ENCODE measurements around the gene CBR3.
"Not testable (repeated sequence)": the region's sequence is repeated elsewhere in the genome, so short reads cannot be mapped to it uniquely, and the experiment has no call there.

The CBR3 gene

DNA sequence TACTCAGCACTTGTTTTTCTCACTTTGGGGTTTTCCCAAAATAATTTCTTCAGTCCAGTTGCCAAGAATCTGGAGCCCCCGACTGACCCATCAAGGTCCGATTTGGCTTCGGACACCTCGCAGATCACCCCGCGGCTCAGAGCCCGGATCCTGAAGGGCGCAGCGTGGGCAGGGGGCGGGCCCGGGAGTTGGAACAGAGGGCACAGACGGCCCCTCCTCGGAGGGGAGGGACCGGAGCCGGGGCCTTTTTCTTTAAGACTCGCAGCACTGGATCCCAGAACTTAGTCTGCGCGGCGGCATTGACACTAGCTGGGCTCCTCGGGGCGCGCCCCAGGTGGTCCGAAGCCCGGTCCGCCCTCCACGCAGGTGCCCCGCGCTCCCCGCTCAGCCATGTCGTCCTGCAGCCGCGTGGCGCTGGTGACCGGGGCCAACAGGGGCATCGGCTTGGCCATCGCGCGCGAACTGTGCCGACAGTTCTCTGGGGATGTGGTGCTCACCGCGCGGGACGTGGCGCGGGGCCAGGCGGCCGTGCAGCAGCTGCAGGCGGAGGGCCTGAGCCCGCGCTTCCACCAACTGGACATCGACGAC, at the start of gene CBR3:
CBR3 (plus strand) TSS at position 277 of the 588 bp plus-strand sequence; CDS start at position 391, 114 bp downstream.
- Mint-ChIP-seq H3K27me3 (no peaks in the 10 kb centered on the region), H3K9me3 (no peaks in the 10 kb centered on the region), H3K4me1 (ENCODE audit: low read depth) (peaks cover 31% of the 10 kb centered on the region), H3K4me3 (peak within 1 kb of the TSS; percentile 86), H3K36me3 (ENCODE audit: low read depth) (no peaks in the 10 kb centered on the region), H3K27ac (peak within 1 kb of the TSS; percentile 68)

GRCh38 chr21:36087362-36088138, 47.3 kb upstream of the CBR3 start:
- H3K27ac Mint-ChIP-seq, result no peak overlapping the region
- no peaks in the 10 kb centered on the region for H3K9me3 Mint-ChIP-seq
- H3K4me1 Mint-ChIP-seq (ENCODE audit: low read depth), result no peaks in the 10 kb centered on the region
- no peaks in the 10 kb centered on the region for H3K27me3 Mint-ChIP-seq
- H3K36me3 Mint-ChIP-seq (ENCODE audit: low read depth), result no peaks in the 10 kb centered on the region
- H3K4me3 Mint-ChIP-seq, result no peak overlapping the region

- H3K27me3 Mint-ChIP-seq, result peaks cover 6% of the 10 kb centered on the region
- H3K27ac Mint-ChIP-seq, result no peak overlapping the region
- no peak overlapping the region for H3K4me3 Mint-ChIP-seq
- no peaks in the 10 kb centered on the region for H3K4me1 Mint-ChIP-seq (ENCODE audit: low read depth)
- peaks cover 8% of the 10 kb centered on the region for H3K36me3 Mint-ChIP-seq (ENCODE audit: low read depth)
- H3K9me3 Mint-ChIP-seq, result peaks cover 7% of the 10 kb centered on the region
Observed at GRCh38 chr21:36089946-36090345, 44.9 kb upstream of the CBR3 start.

GRCh38 chr21:36092681-36093080, 42.2 kb upstream of the CBR3 start:
- peaks cover 2% of the 10 kb centered on the region for H3K4me1 Mint-ChIP-seq (ENCODE audit: low read depth)
- H3K27me3 Mint-ChIP-seq, result peaks cover 6% of the 10 kb centered on the region
- H3K36me3 Mint-ChIP-seq (ENCODE audit: low read depth), result peaks cover 8% of the 10 kb centered on the region
- peaks cover 7% of the 10 kb centered on the region for H3K9me3 Mint-ChIP-seq
- H3K27ac Mint-ChIP-seq, result no peak overlapping the region
- no peak overlapping the region for H3K4me3 Mint-ChIP-seq

GRCh38 chr21:36093512-36093911, 41.4 kb upstream of the CBR3 start:
- Mint-ChIP-seq H3K4me3 (no peak overlapping the region), H3K36me3 (ENCODE audit: low read depth) (peaks cover 8% of the 10 kb centered on the region), H3K27me3 (peaks cover 6% of the 10 kb centered on the region), H3K9me3 (peaks cover 7% of the 10 kb centered on the region), H3K27ac (peak overlapping the region; percentile 28), H3K4me1 (ENCODE audit: low read depth) (peaks cover 7% of the 10 kb centered on the region)

- no peak overlapping the region for H3K27ac Mint-ChIP-seq
- H3K36me3 Mint-ChIP-seq (ENCODE audit: low read depth), result peaks cover 8% of the 10 kb centered on the region
- H3K4me3 Mint-ChIP-seq, result no peak overlapping the region
- H3K27me3 Mint-ChIP-seq, result peaks cover 6% of the 10 kb centered on the region
- peaks cover 7% of the 10 kb centered on the region for H3K9me3 Mint-ChIP-seq
- H3K4me1 Mint-ChIP-seq (ENCODE audit: low read depth), result peaks cover 7% of the 10 kb centered on the region
Observed at GRCh38 chr21:36096398-36097290, 38.2 kb upstream of the CBR3 start.

- Mint-ChIP-seq H3K27me3 (peaks cover 6% of the 10 kb centered on the region), H3K9me3 (peaks cover 7% of the 10 kb centered on the region), H3K4me3 (no peak overlapping the region), H3K36me3 (ENCODE audit: low read depth) (peaks cover 8% of the 10 kb centered on the region), H3K27ac (no peak overlapping the region), H3K4me1 (ENCODE audit: low read depth) (peaks cover 7% of the 10 kb centered on the region)
Observed at GRCh38 chr21:36097427-36098181, 37.3 kb upstream of the CBR3 start.

- Mint-ChIP-seq H3K27me3 (peaks cover 6% of the 10 kb centered on the region), H3K36me3 (ENCODE audit: low read depth) (peaks cover 8% of the 10 kb centered on the region), H3K4me1 (ENCODE audit: low read depth) (peaks cover 7% of the 10 kb centered on the region), H3K27ac (no peak overlapping the region), H3K9me3 (peaks cover 7% of the 10 kb centered on the region), H3K4me3 (no peak overlapping the region)
Observed at GRCh38 chr21:36098182-36098532, 36.7 kb upstream of the CBR3 start.

DNA sequence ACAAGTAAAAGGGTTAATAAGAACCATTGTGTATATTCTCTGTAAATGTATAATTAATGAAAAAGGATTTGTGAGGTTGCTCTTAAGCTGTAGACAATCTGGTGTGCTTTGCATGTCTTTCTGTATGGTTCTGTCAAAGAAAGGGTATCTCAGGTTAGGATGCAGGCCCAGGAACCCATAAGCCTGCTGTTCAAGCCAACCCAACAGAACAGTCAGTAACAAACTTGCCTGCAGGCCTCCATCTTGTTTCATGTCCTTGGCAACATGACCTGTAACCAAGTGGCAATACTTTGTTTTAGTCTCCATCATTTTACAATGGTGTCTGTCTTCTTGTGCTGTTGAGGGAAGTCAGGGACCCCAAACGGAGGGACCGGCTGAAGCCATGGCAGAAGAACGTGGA, 35.9 kb upstream of the CBR3 start:
- Mint-ChIP-seq H3K27ac (no peak overlapping the region), H3K36me3 (ENCODE audit: low read depth) (no peaks in the 10 kb centered on the region), H3K9me3 (no peaks in the 10 kb centered on the region), H3K27me3 (peaks cover 2% of the 10 kb centered on the region), H3K4me3 (no peak overlapping the region), H3K4me1 (ENCODE audit: low read depth) (peaks cover 8% of the 10 kb centered on the region)

- H3K9me3 Mint-ChIP-seq; H3K27ac Mint-ChIP-seq; H3K27me3 Mint-ChIP-seq; H3K4me3 Mint-ChIP-seq; H3K36me3 Mint-ChIP-seq (ENCODE audit: low read depth): not testable (repeated sequence)
- H3K4me1 Mint-ChIP-seq (ENCODE audit: low read depth), result peaks cover 15% of the 10 kb centered on the region
Observed at GRCh38 chr21:36099695-36100211, 35.1 kb upstream of the CBR3 start.

DNA sequence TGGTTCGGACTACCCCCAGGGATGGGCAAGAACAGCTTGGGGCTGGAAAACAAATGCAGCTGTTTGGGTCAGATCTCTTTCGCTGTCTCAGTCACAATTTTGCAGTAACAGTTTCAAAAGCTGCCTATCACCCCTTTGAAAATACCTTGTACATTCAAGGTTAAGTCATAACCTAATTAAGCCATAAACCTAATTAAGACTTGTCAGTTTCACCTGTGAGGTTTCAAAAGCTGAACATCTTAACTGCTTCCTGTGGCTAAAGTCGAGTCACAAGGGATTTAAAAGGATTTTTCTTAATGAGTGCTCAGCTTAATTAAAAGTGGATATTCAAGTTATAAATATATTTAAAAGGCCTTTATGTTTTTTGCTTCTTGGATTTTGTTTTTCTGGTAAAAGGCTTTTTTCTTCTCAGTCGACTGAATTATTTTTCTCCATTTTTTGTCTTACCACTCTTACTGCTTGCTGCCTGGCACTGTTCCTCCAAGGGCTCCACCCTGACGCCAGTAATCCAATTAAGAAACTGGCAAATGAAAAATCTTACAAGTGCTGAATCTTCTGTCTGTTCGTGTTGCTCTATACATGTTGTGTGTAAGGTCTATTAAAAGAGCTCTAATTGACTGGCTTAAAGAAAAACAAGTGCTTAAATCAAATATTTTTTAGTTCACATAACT, 33.8 kb upstream of the CBR3 start:
- H3K4me1 Mint-ChIP-seq (ENCODE audit: low read depth), result peaks cover 19% of the 10 kb centered on the region
- H3K27ac Mint-ChIP-seq, result no peak overlapping the region
- no peak overlapping the region for H3K4me3 Mint-ChIP-seq
- no peaks in the 10 kb centered on the region for H3K36me3 Mint-ChIP-seq (ENCODE audit: low read depth)
- peaks cover 23% of the 10 kb centered on the region for H3K27me3 Mint-ChIP-seq
- H3K9me3 Mint-ChIP-seq, result no peaks in the 10 kb centered on the region

DNA sequence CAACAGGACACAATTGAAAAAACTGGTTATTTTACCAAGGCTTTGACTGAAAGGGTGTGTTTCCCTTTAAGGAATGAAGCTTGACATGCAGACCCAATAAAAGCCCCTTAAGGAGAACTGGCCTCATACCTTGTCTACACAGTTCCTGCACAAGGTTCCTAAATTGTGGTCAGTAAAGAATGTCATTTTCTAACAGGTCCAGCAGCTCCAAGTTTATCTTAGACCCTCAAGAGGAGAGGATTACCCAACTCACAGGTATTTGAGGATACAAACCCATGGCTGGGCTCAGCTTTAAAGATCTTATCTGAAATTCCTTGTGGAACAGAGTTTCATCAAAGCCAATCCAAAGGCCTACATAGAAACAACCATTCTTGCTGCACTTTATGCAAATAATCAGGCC, 31.4 kb upstream of the CBR3 start:
- Mint-ChIP-seq H3K4me3 (no peak overlapping the region), H3K27ac (no peak overlapping the region), H3K9me3 (no peaks in the 10 kb centered on the region), H3K4me1 (ENCODE audit: low read depth) (peaks cover 12% of the 10 kb centered on the region), H3K36me3 (ENCODE audit: low read depth) (no peaks in the 10 kb centered on the region), H3K27me3 (peaks cover 30% of the 10 kb centered on the region)

DNA sequence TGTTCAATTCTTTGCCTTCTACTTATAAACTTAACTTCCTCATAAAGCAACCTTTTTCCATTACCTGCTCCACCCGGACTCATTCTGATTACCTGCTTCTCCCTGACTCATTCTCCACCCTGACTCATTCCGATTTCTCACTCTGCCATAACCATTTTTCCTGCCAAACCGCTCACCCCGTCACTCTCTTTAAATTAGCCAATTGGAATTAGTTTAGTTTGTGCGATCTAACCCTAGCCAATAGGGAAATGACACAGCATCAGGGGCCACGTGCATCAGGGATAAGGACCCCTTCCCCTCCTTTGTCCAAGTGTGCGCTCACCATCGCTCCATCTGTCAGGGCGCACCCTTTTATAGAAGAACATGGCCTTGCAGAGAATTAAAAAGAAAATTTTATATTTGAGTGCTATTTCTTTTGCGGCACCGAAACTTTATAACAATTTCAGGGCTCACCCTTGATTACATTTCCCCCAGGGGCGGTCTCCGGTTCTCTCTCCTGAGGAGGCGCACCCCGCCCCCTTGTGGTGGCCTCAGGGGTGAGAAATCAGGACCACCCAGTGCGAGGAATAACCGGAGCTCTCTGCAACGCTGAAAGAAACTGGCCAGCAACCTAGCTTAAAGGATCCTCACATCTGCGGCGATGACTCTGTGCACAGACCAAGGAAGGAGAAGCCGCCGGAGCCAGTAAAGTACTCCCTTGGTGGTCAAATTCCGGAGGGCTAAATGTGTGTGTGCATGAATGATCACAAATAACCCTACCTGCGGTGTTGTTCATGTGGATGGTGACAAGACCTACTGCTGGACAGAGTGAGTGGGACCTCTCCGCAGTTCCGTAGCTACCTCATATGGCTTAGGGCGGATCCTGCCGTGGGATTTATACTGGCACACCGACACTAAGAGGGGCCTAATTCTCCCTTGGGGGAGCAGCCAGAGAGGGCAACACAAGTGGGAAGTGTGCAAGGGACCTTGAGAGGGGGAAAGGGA, 30.3 kb upstream of the CBR3 start:
- peaks cover 12% of the 10 kb centered on the region for H3K4me1 Mint-ChIP-seq (ENCODE audit: low read depth)
- H3K4me3 Mint-ChIP-seq, result peak overlapping the region; percentile 50
- H3K36me3 Mint-ChIP-seq (ENCODE audit: low read depth), result no peaks in the 10 kb centered on the region
- H3K27ac Mint-ChIP-seq, result peak overlapping the region; percentile 20
- no peaks in the 10 kb centered on the region for H3K9me3 Mint-ChIP-seq
- peaks cover 30% of the 10 kb centered on the region for H3K27me3 Mint-ChIP-seq
